PFSK-1 (cell line): ENCODE measurements around the gene LAMTOR1.

ENCODE experiments used
- FOXP2 ChIP-seq: optimal IDR thresholded peaks from 2 replicates; pipeline ENCODE3; 2011; ENCODE audit warnings: borderline replicate concordance, control low read depth, inconsistent platforms; ENCODE audit not compliant: insufficient read depth; ENCODE audit errors: extremely low read length, extremely low read depth
- POLR2AphosphoS5 ChIP-seq: IDR thresholded peaks from 2 replicates; pipeline ENCODE4 v1.6.1; 2012; ENCODE audit warnings: low read depth, mild to moderate bottlenecking, control low read depth, low read length, moderate library complexity
- REST ChIP-seq, 2 experiments: IDR thresholded peaks; 2 replicates each; pipeline versions ENCODE4 v1.6.1 to v1.8.0; 2011 to 2012; ENCODE audit warnings: low read depth in 2 of 2, low read length in 2 of 2, control low read depth in 1 of 2, inconsistent platforms in 1 of 2, mild to moderate bottlenecking in 1 of 2, moderate library complexity in 1 of 2; ENCODE audit not compliant: insufficient read depth in 1 of 2
- SIN3A ChIP-seq: IDR thresholded peaks from 2 replicates; pipeline ENCODE4 v1.6.1; 2012; ENCODE audit warnings: mild to moderate bottlenecking, low read length, moderate library complexity, borderline replicate concordance; ENCODE audit not compliant: insufficient read depth
- TAF1 ChIP-seq: IDR thresholded peaks from 2 replicates; pipeline ENCODE4 v1.6.1; 2012; ENCODE audit warnings: low read length, control low read depth, borderline replicate concordance; ENCODE audit not compliant: insufficient read depth

- TF ChIP-seq POLR2AphosphoS5 (no peak), REST (IDR thresholded peaks at IDR 0.05; ENCODE audit: insufficient read depth in 1 of 2, low read depth in 2 of 2, low read length in 2 of 2) (no peak), SIN3A (no peak), TAF1 (no peak), FOXP2 (no peak)
These were observed 44.6 kb downstream of the LAMTOR1 start for GRCh38 chr11:72058416-72059034.
